ENCODE results near the gene FNDC8. TPM values are rescaled to one million over a fixed set of nuclear protein-coding genes. Genes with fewer than 3 reads are reported as not detected.

Gene FNDC8
- total RNA-seq = not detected in 2 replicates

DNA sequence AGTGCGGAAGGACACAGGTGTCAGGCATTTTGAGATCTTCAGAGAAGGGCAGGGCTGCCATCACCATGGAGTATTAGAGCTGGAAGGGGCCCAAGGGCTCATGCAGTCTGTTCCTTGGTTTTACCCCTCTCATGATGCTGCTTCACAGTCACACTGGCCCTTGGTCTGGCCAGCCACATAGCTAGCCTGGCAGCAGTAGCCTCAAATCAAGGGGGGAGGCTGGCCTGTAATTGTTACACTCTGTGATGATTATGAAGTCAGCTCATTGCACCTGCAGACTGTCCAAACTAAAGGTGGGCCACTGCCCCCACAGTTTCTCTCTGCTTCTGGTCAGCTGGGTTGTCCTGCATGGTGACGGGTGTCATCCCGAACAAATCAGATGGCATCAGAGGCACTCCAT, at the start of gene FNDC8:
Gene FNDC8, plus strand, starts transcription at position 301 of the 400 bp plus-strand sequence. Its CDS starts 79 bp downstream, at position 380.

DNA sequence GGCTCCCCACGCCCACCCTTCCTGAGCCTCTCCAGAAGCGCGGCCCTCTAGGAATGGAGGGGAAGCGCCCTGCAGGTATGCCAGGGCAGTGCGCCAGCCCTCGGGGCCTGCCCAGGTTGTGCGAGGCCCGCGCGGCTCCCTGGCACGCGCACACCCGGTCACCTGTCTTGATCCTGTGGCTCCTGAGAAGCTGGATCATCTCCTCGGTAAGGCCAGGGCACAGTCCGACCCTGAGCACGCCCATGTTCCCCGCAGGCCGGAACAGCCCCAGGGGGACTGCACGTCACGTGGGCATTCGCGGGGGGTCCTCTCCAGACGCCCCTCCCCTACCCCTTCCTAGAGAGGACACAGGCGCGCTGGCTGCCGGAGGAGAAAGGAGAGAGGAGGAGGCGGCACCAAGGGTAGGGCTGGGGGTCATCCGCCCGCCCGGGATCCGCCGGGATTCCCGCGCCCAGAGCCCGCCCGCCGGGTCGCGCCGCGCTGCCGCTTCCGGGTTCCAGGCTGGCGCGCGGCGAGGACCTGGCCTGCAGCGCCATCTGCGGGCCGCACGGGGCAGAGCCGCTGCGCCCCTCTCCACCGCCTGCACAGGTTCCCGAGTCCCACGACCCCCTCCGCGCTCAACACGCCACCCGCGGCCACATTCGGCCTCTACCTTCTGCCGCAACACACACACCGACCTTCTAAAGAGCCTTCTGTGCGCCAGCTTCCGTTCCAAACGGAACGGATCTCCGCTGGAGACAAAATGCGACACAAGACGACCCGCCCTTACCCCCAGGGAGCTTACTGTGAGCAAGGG, 1.8 kb upstream of the FNDC8 start, which contains the start of gene RAD51D:
Gene RAD51D, minus strand, starts transcription at position 491 of the 796 bp plus-strand sequence. Its CDS starts 247 bp downstream, at position 244.

DNA sequence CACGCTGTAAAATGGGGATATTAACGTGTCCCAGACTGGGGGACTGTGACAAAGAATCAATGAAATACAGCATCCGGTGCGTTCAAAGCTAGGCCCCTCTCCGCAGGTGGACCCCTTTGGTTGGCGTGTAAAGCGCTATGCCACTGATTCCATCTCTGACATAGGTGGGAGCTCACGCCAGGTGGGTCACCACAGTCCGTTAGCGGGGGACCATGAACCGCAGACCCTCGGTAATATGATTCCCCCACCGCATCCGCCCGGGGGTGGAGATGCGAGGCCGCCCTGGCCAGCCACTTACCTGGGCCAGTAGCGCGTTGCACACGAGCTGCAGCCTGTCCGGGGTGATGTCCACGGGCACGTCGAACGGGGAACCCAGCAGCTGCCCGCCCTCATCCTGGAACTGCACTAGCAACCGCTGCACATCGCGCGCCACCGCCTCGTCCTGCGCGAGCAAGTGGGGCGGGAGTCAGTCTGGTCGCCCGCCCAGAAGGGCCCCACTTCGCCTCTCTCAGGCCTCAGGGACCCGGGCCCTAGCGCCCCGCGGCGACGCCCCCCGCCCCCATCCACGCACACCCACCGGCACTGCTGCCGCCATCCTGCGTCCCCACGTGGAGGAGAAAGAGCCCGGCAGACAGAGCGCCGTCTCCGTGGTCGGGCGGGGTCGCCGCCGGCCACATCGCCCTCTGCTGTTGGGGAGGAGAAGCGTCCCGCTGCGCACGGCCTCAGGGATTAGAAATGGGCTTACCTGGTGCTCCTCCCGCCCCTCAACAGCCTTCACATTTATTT, 20.5 kb downstream of the FNDC8 start, which contains the start of gene NLE1:
Gene NLE1, minus strand, starts transcription at position 623 of the 786 bp plus-strand sequence. Its CDS starts 28 bp downstream, at position 595.

DNA sequence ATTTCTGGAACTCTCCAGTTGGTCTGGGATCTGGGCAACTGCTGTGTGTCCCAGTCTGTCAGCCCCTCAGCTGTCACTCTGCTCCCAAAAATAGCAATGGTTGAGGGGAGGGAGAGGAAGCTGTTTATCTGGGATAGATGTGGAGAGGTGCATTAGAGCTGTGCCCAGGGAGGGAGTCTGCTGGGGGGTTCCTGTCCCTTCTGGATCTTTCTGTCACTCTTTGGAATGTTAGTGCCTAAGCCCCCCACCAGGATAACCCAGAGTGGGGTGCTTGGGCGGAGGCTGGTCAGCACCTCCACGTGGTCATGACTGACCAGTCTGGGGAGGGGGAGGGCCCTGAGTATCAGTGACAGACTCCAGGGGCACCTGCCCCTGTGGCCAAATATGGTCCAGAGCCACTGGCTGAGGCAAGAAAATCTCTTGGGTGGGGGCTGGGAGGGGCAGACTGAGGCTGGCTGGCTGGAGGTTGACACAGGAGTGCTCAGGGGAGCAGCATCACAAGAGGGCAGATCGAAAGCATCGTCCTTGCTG, 26.0 kb downstream of the FNDC8 start, which contains the start of gene UNC45B:
Gene UNC45B, plus strand, starts transcription at position 443 of the 531 bp plus-strand sequence. CDS start 447 bp downstream, outside the sequence.

Other genes with a start within 250 kb of the FNDC8 start
- gene CCT6B, start 160.2 kb upstream of the FNDC8 start, total RNA-seq = 0.46 and 0.52 TPM in 2 replicates
- gene ZNF830, start 160.1 kb upstream of the FNDC8 start, total RNA-seq = 7.2 and 7.9 TPM in 2 replicates
- 42.1 and 50.2 TPM in 2 replicates for gene LIG3, start 141.1 kb upstream of the FNDC8 start, total RNA-seq
- gene RFFL, start 57.9 kb upstream of the FNDC8 start, total RNA-seq = 11.1 and 12.0 TPM in 2 replicates
- 6.1 and 7.0 TPM in 2 replicates for gene RAD51D, start 1.8 kb upstream of the FNDC8 start, total RNA-seq
- gene NLE1, start 20.7 kb downstream of the FNDC8 start, total RNA-seq = 14.6 and 19.9 TPM in 2 replicates
- gene UNC45B, start 26.2 kb downstream of the FNDC8 start, total RNA-seq = not detected in 2 replicates
- not detected in 2 replicates for gene SLC35G3, start 72.8 kb downstream of the FNDC8 start, total RNA-seq
- gene SLFN5, start 121.5 kb downstream of the FNDC8 start, total RNA-seq = 64.8 and 82.6 TPM in 2 replicates